SKM-1 treated with dmso at 0.1 percent for 144 hours (cell line): Measurements from ENCODE around the gene PPP2R2D.

Experiments used
- DNase-seq: peaks from one replicate; lab custom pipeline; 2025; ENCODE audit not compliant: unreplicated experiment; lab: John Stamatoyannopoulos, UW

Gene PPP2R2D

GRCh38 chr10:131994435-131994834 lies 93.6 kb downstream of the PPP2R2D start:
- no peak for DNase-seq

DNA sequence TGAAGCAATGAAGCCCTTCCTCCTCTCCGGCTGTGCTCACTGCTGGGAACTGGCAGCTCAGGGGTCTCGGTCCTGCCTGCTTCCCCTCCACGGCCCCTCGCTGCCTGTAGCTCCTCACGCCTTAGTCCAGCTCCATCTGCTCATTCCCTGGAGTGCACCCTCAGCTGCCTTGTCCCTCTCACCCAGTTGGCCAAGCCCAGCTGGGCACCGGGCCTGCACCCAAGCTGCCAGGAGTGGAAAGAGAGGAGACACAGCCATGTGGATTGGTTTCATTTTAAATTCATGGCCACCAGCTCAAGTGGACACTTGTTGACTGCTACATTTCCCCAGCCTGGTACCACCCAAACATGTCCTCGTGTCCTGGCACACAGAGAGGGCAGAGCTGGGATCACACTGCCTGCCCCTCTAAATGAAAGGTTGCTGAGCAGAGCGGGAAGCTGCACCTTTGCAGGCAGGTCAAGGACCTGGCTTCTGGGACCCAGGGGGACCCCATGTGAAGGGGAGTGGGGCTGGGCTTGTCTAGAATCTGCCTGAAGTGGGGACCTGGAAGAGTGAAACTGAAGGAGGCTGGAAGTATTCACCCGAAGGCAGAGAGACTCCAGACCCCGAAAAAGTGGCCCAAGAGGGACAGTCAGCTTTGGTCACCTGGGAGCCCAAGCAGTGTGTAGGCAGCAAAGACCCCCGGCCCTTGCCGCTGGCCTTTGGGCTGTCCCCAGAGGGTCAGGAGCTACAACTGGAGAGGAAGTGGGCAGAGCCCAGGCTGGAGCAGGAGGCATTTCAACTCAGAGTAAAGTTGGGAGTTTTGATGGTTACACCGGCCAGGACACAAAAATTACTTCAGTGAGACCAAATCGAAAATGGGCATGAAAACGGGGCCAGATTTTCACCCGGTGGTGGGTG lies 95.9 kb downstream of the PPP2R2D start:
- no peak for DNase-seq

DNA sequence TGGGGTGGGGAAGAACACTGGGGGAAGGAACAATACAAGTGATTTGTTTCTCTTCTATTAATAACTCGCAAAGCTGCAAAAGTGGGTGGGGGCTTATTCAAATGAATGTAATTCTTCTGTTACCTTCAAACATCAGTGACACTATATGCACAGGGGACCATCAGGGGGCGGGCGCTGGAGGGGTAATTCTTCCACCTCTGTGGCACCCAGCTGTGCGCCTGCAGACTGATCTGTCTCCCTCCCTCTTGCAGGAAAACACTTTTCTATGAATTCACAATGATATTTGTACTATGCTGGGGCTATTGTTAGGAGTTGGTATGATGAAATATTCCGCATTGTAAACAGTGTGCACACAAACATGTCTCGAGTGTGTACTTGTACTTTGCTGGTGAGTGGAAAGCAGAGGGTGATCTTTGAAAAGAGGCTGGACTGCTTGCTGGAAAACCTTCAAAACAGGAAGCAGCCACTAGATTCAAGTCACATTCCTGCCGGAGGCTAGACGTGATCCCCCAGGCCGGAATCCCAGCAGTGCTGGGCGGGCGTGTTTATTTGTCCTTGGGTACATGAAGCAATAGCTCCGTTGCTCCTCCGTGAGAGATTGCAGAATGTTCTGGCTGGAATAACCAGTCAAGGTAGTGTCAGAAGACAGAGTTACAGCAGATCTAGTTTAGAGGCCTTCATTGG lies 96.7 kb downstream of the PPP2R2D start:
- no peak for DNase-seq

GRCh38 chr10:131998050-131998844 lies 97.4 kb downstream of the PPP2R2D start:
- no peak for DNase-seq

- DNase-seq = no peak
These were observed 98.3 kb downstream of the PPP2R2D start for GRCh38 chr10:131998845-131999681.

GRCh38 chr10:132001238-132001972 lies 100.6 kb downstream of the PPP2R2D start:
- no peak for DNase-seq

DNA sequence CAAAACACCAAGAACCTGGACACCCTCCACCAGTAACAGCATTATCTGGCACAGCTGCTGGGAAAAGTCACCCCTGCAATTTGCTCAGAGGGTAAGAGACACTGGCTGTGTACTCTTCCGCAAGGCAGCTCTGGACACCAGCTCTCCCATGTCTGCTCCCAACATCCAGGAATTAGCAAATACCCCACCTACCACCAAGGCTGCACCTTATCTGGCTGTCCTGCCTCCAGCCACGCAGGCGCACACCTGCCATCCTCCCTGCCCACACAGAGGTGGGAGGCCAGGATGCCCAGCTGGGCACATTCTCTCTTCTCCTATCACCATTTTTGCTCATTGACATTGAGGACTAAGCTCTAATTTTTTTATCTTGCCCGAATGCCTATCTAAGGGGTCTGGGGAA lies 101.2 kb downstream of the PPP2R2D start:
- no peak for DNase-seq

- no peak for DNase-seq
These were observed 102.6 kb downstream of the PPP2R2D start for GRCh38 chr10:132003282-132003924.

DNA sequence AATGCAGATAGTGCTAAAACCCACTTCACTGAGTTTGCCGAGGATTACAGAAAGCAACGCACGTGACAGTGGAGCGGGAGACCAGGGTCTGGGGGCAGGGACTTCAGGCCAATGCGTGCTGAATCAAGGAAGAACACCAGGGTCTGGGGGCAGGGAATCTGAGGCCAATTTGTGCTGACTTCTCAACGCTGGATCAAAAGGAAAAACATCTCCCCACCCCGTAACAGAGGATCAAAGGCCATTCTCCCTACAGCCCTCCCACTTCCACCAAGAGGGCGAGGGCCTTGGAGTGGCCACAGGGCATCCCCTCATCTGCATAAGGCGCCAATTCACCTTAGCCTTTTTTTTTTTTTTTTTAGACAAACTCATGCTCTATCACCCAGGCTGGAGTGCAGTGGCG lies 103.2 kb downstream of the PPP2R2D start:
- DNase-seq = no peak

DNA sequence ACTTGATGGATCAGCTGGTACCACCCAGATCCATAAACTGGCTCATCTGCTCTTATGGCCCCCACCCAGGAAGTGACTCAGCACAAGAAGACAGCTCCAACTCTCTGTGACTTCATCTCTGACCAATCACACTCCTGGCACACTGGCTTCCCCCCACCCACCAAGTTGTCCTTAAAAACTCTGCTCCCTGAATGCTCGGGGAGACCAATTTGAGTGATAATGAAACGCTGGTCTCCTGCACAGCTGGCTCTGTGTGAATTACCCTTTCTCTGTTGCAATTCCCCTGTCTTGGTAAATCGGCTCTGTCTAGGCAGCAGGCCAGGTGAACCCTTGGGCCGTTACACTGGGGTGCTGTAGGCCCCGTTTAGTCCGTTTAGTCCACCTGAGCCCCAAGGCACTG lies 104.3 kb downstream of the PPP2R2D start:
- no peak for DNase-seq

DNA sequence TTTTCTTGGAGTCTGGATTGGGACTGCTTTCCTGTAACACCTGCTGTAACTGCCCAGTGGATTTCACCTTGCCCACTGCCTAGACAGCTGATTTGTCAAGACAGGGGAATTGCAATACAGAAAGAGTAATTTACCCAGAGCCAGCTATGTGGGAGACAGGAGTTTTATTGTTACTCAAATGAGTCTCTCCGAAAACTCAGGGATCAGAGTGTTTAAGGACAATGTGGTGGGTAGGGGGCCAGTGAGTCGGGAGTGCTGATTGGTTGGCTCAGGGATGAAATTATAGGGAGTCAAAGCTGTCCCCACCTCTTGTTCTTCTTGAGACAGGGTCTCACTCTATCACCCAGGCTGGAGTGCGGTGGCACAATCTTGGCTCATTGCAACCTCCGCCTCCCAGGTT lies 106.2 kb downstream of the PPP2R2D start:
- DNase-seq = no peak

DNA sequence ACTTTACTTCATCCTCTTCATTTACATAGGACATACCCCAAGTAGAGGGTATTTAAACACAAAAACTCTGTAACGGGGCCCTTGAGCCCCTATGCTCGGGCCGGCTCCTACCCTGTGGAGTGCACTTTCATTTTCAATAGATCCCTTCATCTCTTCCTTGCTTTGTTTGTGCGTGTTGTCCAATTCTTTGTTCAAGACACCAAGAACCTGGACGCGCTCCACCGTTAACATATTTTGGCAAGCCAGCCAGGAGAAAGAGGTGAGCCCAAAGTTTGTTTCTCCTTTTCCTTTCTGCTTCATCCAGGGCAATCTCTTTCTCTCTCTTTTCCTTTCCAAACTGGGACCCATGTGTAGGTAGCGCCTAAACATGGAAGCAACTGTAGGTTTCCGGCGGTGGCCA lies 106.9 kb downstream of the PPP2R2D start:
- no peak for DNase-seq
